Stomach smooth muscle (tissue), 2 donors: ENCODE results near the gene CROCC2.

Experiments used
- H3K27ac ChIP-seq: one replicate; pipeline ENCODE4 v1.7.0; 2013; ENCODE audit warnings: mild to moderate bottlenecking, low read length, inconsistent platforms
- H3K27me3 ChIP-seq, 2 donors: one replicate each; pipeline ENCODE4 v1.7.0; 2013; ENCODE audit warnings: low read length in 2 of 2; ENCODE audit not compliant: insufficient read depth in 2 of 2, control insufficient read depth in 1 of 2
- H3K36me3 ChIP-seq, 2 donors: one replicate each; pipeline ENCODE4 v1.7.0; 2013; ENCODE audit warnings: low read length in 2 of 2; ENCODE audit not compliant: control insufficient read depth in 2 of 2, insufficient read depth in 2 of 2
- H3K4me1 ChIP-seq: one replicate; pipeline ENCODE4 v1.7.0; 2013; ENCODE audit warnings: low read length; ENCODE audit not compliant: control insufficient read depth, insufficient read depth
- H3K4me3 ChIP-seq, 2 donors: one replicate each; pipeline ENCODE4 v1.7.0; 2013; ENCODE audit warnings: low read length in 2 of 2
- H3K9ac ChIP-seq, 2 donors: one replicate each; pipeline ENCODE4 v1.7.0; 2013; ENCODE audit warnings: low read length in 2 of 2, mild to moderate bottlenecking in 1 of 2
- H3K9me3 ChIP-seq, 2 donors: one replicate each; pipeline ENCODE4 v1.7.0; 2013; ENCODE audit warnings: low read length in 2 of 2; ENCODE audit not compliant: control insufficient read depth in 2 of 2
- donor health status: healthy.
- donor health status: Pancreatic carcinoma.

Gene CROCC2

DNA sequence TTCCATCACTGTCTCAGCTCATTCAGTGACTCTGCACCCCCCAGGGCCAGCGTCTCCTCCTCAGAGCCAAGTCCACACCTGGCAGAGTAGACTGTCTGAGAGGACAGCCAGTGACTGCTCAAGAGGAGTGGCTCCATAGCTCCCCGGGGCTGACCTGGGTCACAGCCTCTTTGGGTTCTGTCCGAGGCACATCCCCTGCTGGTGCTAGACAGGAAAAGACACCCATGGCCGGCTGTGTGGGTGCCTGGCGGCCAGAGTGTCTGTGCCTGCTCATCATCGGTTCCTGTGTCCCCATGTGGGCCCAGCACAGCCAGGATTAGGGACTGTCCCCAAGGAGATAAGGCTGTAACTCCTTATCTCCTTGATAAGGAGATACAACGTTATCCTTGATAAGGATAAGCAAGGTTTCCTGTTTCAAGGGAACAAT lies 3.5 kb upstream of the CROCC2 start:
- Histone ChIP-seq H3K9me3 (no peaks in the 10 kb centered on the region), H3K27me3 (peaks cover 7 to 11% of the 10 kb centered on the region in 2 donors), H3K9ac (no peak overlapping the region), H3K27ac (no peak overlapping the region), H3K36me3 (no peaks in the 10 kb centered on the region), H3K4me1 (peaks cover 7% of the 10 kb centered on the region), H3K4me3 (no peak overlapping the region)

DNA sequence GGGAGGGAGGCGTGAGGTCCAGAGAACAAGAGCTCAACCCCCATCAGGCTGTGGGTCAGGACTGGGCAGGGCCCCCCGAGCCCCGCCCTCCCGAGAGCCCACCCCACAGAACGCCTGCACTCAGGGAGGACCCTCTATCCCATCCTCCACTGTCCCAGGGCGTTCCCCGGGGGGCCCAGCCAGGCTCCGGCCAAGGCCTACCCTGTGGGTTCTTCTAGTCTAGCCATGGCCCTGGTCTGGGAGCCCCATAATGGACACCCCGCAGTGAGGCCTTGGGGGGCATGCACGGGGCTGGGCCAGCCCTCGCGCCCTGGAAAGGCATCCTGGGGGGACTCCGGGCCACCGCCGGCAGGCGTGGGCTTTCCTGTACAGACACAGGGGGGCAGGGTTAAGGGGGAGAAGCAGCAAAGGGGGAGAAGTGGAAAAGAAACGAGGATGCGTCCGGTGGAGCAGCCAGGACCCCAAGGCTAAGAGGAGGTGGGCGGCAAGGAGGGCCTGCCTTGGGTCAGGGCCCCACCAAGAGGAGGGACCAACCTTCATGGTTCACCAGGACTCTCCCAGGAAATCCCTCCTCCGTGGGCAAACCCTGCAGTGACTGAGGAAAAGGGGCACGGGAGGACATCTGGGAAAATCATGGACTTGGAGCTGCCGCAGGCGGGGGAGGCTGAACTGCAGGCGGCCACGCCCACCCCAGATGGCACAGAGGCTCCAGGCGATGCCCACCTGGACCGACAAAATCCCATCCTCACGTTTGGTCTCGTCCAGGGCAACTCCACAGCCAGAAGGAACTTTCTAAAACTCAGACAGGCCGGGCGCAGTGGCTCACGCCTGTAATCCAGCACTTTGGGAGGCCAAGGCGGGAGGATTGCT lies 2.7 kb upstream of the CROCC2 start:
- Histone ChIP-seq H3K9me3 (no peaks in the 10 kb centered on the region), H3K4me3 (no peak overlapping the region), H3K4me1 (peaks cover 4% of the 10 kb centered on the region), H3K27me3 (peaks cover 7 to 11% of the 10 kb centered on the region in 2 donors), H3K9ac (no peak overlapping the region), H3K36me3 (no peaks in the 10 kb centered on the region), H3K27ac (no peak overlapping the region)

DNA sequence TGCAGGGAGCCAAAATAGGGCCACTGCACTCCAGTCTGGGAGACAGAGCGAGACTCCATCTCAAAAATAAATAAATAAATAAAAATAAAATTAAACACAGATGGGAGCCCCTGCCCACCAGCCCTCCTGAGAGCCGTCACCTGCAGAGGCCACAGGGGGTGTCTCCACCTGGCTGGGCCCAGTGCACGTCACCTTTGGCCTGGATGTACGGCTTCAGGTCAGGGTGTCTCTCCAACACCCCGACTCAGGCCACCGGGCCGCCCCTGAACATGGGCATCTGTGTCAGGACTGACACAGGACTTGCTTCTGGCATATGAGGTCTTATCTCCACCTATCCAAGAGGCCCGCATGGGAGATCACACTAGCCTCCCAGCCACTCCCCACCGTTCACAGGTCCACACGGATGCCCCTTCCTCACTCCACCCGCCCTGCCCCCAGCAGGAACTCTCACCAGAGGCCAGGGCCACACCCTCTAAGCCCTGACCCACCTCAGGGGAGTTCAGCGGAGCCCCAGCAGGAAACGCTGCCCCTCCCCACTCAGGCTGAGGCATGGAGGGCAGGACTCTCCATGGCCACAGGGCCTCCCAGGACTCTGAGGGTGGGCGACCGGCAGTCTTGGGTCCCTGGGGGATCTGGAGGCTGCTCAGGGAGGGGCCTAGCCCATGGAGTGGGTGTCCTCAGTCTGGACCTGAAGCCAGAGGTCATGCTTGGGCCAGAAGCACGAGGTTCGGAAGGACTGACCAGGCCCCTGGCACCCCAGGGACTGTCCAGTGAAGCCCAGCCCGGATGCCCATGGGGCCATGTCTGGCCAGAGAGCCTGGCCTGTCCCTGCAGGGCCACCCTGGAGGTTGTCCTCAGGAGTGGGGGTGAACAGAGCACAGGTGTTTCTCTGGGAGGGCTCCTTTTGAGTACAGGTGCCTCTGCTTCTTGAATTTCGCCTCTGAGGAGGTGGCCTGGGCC lies 1.6 kb upstream of the CROCC2 start:
- H3K9ac ChIP-seq = no peak overlapping the region
- no peaks in the 10 kb centered on the region for H3K36me3 ChIP-seq
- no peak overlapping the region for H3K27ac ChIP-seq
- H3K4me3 ChIP-seq = no peak overlapping the region
- H3K4me1 ChIP-seq = no peaks in the 10 kb centered on the region
- H3K27me3 ChIP-seq = peaks cover 9 to 11% of the 10 kb centered on the region in 2 donors
- H3K9me3 ChIP-seq = no peaks in the 10 kb centered on the region

DNA sequence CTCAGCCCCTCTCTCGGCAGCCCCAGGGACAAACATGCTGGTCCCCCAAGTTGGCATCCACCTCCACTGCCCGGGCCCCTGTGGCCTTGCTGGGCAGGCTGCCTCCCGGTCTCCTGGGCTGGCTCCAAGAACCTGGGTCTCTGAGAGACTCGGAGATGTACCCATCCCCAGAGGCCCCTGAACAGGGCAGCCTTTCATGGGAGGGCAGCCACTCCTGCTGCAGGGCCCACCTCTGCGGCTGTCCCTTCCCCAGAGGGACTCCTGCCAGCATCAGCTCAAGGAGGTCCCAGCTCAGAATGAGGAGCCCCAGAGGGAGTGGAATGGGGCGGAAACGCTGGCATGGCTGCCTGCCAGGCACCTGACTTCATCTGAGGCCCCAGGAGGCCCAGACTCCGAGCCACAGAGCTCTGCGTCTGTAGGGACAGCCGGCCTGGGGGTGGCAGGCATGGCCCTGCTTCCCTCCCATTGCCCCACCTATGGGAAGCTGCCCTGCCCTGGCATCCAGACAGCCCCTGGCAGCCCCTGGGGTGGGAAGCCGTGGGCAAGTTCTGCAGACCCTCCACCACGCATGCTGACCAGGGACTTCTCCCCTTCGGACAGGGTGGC lies 857 bp upstream of the CROCC2 start:
- no peaks in the 10 kb centered on the region for H3K36me3 ChIP-seq
- no peak overlapping the region for H3K4me3 ChIP-seq
- no peaks in the 10 kb centered on the region for H3K4me1 ChIP-seq
- H3K27me3 ChIP-seq = peaks cover 11 to 12% of the 10 kb centered on the region in 2 donors
- H3K9ac ChIP-seq = no peak overlapping the region
- no peak overlapping the region for H3K27ac ChIP-seq
- H3K9me3 ChIP-seq = no peaks in the 10 kb centered on the region

DNA sequence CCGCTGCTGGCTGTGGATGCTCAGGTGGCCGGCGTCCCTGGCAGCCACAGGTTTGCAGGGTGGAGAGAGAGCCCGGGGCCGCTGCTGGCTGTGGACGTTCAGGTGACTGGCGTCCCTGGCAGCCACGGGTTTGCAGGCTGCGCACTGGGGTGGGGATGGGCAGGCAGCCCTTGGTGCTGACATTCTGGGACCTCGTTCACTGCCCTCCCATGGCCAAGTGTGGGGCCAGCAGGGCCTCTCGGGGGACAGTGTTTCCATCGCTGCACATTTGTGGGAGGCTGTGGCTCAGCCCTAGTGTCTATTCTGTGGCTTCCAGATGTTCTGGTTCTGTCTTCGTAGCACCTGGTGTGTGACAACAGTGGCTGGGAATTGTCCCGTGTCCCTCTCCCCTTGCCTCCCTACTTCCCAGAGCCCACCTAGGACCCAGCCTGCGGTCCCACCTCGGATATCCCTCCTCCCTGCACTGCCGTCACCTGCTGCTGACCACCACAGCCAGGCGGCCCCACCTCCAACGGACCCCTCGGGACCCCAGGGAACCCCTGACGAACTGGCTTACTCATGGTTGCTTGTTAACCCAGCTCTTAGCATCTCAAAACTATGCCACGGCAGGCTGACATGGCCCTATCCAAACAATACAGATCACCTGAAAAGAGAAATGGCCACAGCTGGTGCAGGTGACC lies 915 bp downstream of the CROCC2 start:
- H3K9ac ChIP-seq = no peak overlapping the region
- H3K27me3 ChIP-seq = peaks cover 11 to 12% of the 10 kb centered on the region in 2 donors
- H3K9me3 ChIP-seq = no peaks in the 10 kb centered on the region
- no peaks in the 10 kb centered on the region for H3K4me1 ChIP-seq
- no peak overlapping the region for H3K4me3 ChIP-seq
- H3K27ac ChIP-seq = no peak overlapping the region
- no peaks in the 10 kb centered on the region for H3K36me3 ChIP-seq

DNA sequence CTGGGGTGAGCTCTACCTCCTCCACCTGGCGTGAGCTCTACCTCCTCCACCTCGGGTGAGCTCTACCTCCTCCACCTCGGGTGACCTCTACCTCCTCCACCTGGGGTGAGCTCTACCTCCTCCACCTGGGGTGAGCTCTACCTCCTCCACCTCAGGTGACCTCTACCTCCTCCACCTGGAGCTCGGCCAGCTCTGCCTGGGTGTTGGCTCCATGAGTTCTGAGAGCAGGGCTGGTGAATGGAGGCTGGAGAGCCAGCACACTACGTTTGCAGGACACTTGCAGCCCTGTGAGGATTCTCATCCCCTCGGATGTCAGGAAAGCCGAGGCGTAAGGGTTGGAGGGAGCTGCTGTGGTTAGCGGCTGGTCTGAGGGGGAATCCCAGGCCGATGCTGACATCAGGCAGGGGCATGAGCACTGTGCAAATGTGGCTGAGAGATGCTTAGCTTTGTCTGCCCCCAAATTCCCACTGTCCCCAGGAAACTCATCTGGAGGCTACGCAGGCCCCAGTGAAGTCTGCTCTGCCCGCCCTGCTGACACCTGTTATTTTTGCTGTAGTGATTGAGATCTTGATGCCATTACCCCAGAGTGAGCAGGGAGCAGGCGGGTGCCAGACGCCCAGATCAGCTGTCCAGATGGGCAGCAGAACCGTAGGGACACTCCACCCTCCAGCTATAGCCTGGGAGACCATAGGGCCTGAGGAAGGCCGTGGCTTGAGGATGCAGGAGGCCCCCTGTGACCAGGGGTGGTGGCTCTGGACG lies 3.3 kb downstream of the CROCC2 start:
- Histone ChIP-seq H3K4me3 (no peak overlapping the region), H3K4me1 (peaks cover 7% of the 10 kb centered on the region), H3K27ac (no peak overlapping the region), H3K27me3 (peaks cover 13 to 23% of the 10 kb centered on the region in 2 donors), H3K36me3 (no peaks in the 10 kb centered on the region), H3K9me3 (no peaks in the 10 kb centered on the region), H3K9ac (no peak overlapping the region)

DNA sequence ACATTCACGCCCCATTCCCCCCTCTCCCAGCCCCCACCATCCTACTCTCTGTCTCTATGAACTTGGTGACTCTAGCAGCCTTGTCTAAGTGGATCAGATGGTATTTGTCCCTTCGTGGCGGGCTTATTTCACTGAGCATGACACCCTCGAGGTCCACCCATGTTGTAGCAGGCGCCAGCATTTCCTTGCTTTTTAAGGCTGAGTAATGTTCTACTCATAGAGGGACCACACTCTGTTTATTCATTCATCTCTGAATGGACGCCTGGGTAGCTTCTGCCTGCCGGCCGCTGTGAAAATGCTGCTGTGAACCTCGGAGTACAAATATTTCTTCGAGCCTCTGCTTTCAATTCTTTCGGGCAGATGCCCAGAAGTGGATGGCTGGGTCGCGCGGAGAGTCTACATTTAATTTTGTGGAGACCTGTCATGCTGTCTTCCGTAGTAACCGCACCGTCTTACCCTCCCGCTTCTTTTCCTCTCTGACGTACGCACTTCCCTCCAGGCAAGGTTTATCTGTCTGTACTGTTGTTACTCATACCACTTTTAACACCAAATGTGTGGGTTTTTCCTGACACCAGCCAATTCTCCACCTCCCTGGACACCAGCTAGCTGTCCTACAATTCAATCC lies 5.6 kb downstream of the CROCC2 start:
- Histone ChIP-seq H3K27me3 (peaks cover 25 to 27% of the 10 kb centered on the region in 2 donors), H3K36me3 (no peaks in the 10 kb centered on the region), H3K9ac (no peak overlapping the region), H3K4me3 (no peak overlapping the region), H3K27ac (no peak overlapping the region), H3K9me3 (no peaks in the 10 kb centered on the region), H3K4me1 (peaks cover 18% of the 10 kb centered on the region)

DNA sequence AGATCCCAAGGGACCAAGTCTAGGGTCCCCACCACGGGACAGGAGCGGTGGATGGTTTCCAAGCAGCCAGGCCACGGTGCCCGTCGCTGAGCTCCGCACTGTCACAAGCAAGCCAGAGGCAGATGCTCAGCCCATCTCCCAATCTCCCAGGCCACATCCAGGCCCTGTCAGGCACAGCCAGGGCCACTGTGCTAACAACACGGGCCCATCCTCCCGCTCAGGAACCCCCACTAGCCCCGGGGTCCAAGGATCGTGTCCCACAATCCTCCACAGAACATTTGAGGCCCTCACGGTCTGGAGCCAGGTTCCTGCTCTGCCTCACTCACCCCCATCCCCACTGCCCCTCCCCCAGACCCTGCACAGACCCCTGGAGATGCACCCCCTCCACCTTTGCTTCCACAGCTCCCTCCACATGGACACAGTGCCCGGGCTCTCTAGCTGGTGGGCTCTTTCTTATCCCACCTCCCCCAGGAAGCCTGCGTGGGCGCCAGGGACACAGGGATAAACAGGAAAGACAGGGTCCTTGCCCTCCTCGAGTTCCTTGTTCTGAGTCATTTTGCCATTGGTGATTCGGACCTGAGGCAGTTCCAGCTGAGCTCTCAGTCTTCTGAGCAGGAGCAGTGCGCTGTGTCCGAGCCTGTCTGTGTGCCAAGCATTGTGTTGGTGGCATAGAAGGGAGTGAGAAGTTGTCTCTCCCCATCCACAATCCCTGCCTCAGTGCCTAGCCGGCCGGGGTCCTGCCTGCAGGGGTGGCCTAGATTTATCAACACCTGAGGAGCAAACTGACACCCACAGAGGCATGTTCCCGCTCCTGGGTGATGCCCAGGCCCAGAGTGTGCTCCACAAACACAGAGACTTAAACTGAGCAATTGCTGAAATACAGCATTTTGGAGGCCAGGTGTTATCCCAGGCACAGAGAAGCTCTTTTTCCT lies 7.0 kb downstream of the CROCC2 start:
- H3K27me3 ChIP-seq = peaks cover 20% of the 10 kb centered on the region in 2 donors
- H3K9ac ChIP-seq = no peak overlapping the region
- no peak overlapping the region for H3K27ac ChIP-seq
- no peaks in the 10 kb centered on the region for H3K36me3 ChIP-seq
- H3K9me3 ChIP-seq = no peaks in the 10 kb centered on the region
- peaks cover 21% of the 10 kb centered on the region for H3K4me1 ChIP-seq
- no peak overlapping the region for H3K4me3 ChIP-seq
